ENCODE measurements around the gene CD46.
"Not testable (repeated sequence)": the region's sequence is repeated elsewhere in the genome, so short reads cannot be mapped to it uniquely, and the experiment has no call there.

CD46 gene

DNA sequence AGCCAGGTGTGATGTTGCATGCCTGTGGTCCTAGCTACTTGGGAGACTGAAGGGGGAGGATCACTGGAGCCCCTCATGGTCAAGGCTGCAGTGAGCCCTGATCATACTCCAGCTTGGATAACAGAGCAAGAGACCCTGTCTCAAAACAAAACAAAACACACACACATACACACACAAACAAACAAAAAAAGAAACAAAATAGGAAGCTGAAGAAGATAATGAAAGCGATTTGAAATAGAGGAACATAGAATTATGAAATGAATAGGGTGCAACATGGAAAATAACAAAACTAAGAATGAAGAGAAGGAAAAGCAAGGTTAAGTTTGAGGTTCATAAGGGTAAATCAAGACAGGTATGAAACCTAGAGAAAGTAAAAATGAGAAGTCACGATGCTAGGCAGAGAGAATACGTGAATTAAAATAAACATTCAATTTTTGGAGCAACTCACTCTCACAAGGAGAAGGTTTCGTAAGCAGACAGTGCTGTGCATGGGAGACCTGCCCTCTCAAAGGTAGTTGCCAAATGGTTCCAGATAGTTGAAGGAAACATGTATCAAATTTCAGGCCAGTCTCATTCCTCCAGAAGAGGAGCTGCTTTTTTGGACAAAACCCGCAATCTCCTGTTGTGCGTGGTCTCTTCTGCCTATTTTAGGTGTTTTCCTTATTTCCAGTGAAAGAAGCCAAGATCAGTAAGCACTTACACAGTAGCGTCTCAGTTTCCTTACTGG, 3.3 kb downstream of the CD46 start:
- in situ Hi-C loops (cut with HindIII; ENCODE audit: low pct_unique_long_range_greater_than_20kb, low sequenced_read_pairs), result no loop called here
- no peak for DNase-seq (ENCODE audit: low read depth in 1 of 2, low spot score in 1 of 2)
- TF ChIP-seq JUND (IDR thresholded peaks at IDR 0.05; ENCODE audit: low read depth), result no peak

DNA sequence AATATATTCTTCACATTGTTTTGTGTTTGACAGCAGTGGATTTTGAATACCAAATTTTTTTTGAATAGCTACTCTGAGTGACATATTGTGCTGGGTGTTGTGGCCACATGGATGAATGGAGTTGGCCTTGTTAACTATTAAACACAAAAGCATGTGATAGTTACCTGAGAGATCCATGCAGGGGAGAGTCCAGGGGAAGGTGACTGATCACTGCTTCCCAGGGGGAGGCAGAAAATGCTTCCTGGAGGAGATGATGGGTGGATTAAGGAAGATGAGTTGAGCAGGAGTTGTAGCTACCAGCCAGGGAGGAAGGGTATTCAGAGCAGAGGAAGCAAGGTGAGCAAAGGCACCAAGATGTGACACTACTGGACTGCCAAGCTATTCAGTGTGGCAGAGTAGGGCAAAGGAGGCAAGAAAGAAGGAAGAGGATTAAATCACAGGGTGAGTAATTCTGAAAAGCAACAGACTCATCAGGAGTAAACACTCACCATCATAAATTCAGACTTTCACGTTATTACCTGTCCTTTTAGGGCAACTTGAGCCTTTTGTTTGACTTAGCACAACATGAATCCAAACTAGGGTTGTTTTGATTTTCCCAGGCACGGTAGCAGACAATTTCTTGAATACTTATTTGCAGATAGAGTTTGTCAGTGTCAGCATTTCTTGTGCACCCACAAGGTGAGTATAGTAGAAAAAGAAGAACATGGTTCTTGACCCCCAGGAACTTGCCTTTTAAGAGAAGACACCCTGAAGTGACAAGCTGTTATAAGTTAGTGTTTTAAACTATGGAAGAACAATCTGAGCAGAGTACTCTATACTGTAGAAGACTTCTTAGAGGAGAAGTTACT, 4.2 kb downstream of the CD46 start:
- TF ChIP-seq JUND (IDR thresholded peaks at IDR 0.05; ENCODE audit: low read depth), result no peak
- in situ Hi-C loops (cut with HindIII; ENCODE audit: low pct_unique_long_range_greater_than_20kb, low sequenced_read_pairs), result no loop called here
- DNase-seq (ENCODE audit: low read depth in 1 of 2, low spot score in 1 of 2), result no peak

DNA sequence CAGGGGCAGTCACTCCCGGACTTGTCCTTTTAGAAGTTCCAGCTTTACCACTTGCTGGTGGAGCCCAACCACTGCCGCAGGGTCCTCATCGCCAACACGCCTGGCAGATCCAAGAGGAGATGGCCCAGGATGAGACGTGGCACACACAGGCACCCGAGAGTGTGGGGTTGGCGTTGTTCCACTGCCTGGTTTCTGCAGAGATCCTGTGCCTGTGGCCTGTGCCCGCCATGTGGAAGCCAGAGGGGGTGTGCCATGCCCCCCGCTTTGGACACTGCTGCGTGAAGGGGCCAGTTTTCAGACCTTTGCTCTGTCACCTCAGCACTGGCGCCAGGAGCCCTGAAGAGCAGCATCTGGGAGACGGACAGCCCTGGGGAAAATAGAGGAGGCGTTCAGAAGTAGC, 10.8 kb downstream of the CD46 start:
- TF ChIP-seq JUND (IDR thresholded peaks at IDR 0.05; ENCODE audit: low read depth), result no peak
- DNase-seq (ENCODE audit: low read depth in 1 of 2, low spot score in 1 of 2), result no peak
- in situ Hi-C loops (cut with HindIII; ENCODE audit: low pct_unique_long_range_greater_than_20kb, low sequenced_read_pairs), result no loop called here

DNA sequence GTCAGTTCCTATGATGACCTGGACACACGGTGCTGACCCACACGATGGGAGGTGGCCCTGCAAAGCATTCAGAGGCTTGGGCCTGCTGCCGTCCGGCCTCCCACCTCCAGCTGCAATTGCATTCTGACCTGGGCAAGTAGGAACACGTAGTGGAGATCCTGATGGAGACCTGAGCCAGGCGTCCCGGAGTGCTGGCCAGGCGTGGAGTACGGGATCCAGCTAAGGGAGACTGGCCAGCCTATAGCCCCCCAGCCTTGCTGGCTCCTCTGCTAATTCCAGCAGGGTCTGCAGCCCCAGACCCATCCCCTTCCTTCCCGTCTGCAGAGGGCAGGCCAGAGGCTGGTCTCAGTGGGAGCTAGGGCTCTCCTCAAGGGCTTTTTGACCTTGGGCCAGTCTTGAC, 11.2 kb downstream of the CD46 start:
- in situ Hi-C loops (cut with HindIII; ENCODE audit: low pct_unique_long_range_greater_than_20kb, low sequenced_read_pairs), result no loop called here
- DNase-seq (ENCODE audit: low read depth in 1 of 2, low spot score in 1 of 2), result no peak
- no peak for TF ChIP-seq JUND (IDR thresholded peaks at IDR 0.05; ENCODE audit: low read depth)

DNA sequence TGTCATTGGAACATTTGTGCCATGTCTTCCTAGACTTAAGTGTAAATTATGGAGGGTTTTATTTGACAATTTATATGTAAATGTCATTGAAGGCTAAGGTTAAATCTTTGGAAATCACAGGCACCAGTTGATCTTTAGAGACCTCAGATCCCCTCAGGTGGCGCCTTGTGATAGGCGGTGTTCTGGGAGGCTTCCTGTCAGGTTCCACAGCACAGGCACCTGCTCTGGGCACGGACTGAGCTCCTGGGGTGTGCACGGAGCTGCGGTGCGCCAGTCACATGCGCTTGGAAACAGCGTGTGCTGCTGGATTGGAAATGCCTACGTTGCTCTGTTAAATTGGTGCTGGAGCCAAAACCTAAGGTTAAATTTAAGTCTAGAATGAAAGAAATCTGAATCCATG, 12.1 kb downstream of the CD46 start:
- TF ChIP-seq JUND (IDR thresholded peaks at IDR 0.05; ENCODE audit: low read depth), result no peak
- in situ Hi-C loops (cut with HindIII; ENCODE audit: low pct_unique_long_range_greater_than_20kb, low sequenced_read_pairs), result no loop called here
- no peak for DNase-seq (ENCODE audit: low read depth in 1 of 2, low spot score in 1 of 2)

DNA sequence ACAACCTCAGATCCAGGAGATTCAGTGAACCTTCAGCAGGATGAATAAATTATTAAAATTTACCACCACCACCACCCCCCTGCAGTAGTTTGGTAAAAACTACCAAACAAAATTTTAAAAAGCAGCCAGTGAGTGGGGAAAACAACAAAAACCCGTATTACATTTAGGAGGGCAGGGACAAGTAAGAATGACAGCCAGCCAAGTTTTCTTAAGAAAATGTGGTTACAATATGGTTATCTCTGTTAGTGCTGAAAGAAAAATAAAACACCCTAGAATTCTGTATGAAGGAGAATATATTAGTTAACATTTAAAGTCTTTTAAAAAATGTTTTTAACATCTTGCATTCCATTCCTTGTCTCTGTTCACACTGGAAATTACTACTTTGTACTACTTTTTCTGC, 14.7 kb downstream of the CD46 start:
- no peak for DNase-seq (ENCODE audit: low read depth in 1 of 2, low spot score in 1 of 2)
- TF ChIP-seq JUND (IDR thresholded peaks at IDR 0.05; ENCODE audit: low read depth), result no peak
- in situ Hi-C loops (cut with HindIII; ENCODE audit: low pct_unique_long_range_greater_than_20kb, low sequenced_read_pairs), result no loop called here

DNA sequence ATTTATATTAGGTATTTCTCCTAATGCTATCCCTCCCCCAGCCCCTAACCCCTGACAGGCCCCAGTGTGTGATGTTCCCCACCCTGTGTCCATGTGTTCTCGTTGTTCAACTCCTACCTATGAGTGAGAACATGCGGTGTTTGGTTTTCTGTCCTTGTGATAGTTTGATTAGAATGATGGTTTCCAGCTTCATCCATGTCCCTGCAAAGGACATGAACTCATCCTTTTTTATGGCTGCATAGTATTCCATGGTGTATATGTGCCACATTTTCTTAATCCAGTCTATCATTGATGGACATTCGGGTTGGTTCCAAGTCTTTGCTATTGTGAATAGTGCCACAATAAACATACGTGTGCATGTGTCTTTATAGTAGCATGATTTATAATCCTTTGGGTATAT, 18.7 kb downstream of the CD46 start:
- in situ Hi-C loops (cut with HindIII; ENCODE audit: low pct_unique_long_range_greater_than_20kb, low sequenced_read_pairs); DNase-seq (ENCODE audit: low read depth in 1 of 2, low spot score in 1 of 2): not testable (repeated sequence)

DNA sequence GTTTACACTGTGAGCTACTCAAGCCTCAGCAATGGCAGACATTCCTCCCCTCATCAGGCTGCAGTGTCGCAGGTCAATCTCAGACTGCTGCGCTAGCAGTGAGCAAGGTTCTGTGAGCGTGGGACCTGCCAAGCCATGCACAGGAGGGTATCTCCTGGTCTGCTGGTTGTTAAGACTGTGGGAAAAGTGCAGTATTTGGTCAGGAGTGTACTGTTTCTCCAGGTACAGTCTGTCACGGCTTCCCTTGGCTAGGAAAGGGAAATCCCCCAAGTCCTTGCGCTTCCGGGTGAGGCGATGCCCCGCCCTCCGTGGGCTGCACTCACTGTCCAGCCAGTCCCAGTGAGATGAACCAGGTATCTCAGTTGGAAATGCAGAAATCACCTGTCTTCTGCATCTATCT, 24.2 kb downstream of the CD46 start:
- DNase-seq (ENCODE audit: low read depth in 1 of 2, low spot score in 1 of 2); in situ Hi-C loops (cut with HindIII; ENCODE audit: low pct_unique_long_range_greater_than_20kb, low sequenced_read_pairs): not testable (repeated sequence)

DNA sequence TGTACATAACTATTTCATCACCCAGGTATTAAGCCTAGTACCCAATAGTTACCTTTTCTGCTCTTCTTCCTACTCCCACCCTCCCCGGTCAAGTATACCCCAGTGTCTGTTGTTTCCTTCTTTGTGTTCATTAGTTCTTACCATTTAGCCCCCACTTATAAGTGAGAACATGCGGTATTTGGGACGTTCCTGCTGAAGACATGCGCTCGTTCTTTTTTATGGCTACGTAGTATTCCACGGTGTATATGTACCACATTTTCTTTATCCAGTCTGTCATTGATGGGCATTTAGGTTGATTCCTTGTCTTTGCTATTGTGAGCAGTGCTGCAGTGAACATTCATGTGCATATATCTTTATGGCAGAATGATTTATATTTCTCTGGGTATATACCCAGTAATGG, 25.6 kb downstream of the CD46 start:
- DNase-seq (ENCODE audit: low read depth in 1 of 2, low spot score in 1 of 2); in situ Hi-C loops (cut with HindIII; ENCODE audit: low pct_unique_long_range_greater_than_20kb, low sequenced_read_pairs): not testable (repeated sequence)

DNA sequence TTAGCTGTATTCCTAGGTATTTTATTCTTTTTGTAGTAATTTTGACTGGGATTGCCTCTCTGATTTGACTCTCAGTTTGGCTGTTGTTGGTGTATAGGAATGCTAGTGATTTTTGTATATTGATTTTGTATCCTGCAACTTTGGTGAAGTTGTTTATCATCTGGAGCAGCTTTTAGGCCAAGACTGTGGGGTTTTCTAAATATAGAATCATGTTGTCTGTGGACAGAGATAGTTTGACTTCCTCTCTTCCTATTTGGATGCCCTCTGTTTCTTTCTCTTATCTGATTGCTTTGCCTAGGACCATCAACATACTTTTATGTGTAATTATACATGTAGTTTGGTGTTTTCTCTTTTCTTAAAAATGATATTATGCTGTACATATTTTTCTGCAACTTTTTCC, 27.2 kb downstream of the CD46 start:
- DNase-seq (ENCODE audit: low read depth in 1 of 2, low spot score in 1 of 2), result no peak
- in situ Hi-C loops (cut with HindIII; ENCODE audit: low pct_unique_long_range_greater_than_20kb, low sequenced_read_pairs), result no loop called here
- no peak for TF ChIP-seq JUND (IDR thresholded peaks at IDR 0.05; ENCODE audit: low read depth)

DNA sequence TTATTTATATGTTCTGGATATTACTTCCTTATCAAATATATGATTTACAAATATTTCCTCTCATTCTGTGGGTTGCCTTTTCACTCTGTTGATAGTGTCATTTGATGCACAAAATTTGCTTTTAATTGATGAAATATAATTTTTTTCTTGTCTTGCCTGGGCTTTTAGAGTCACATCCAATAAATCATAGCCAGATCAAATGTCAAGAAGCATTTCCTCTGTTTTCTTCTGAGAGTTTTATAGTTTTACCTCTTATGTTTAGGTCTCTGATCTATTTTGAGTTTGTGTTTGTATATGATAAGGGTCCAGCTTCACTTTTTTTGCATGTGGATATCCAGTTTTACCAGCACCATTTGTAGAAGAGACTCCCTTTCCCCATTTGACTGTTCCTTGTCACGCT, 29.5 kb downstream of the CD46 start:
- no peak for DNase-seq (ENCODE audit: low read depth in 1 of 2, low spot score in 1 of 2)
- in situ Hi-C loops (cut with HindIII; ENCODE audit: low pct_unique_long_range_greater_than_20kb, low sequenced_read_pairs), result no loop called here
- no peak for TF ChIP-seq JUND (IDR thresholded peaks at IDR 0.05; ENCODE audit: low read depth)

DNA sequence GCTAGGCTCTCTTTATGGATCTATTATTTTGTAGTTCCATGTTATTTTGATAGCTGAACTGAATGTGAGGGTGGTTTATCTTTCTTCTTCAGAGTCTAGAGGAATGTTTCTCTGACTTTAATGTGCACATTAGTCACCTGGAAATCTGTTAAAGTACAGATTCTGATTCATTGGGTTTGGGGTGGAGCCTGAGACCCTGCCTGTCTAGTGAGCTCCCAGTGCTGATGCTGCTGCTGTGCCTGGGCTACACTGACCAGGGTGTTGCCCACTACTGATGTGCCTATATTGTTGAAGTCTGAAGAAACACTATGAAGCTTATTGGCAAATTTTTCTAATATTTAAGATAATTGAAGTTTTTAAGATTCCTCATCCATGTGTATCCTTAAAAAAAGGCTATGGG, 35.9 kb downstream of the CD46 start:
- no peak for DNase-seq (ENCODE audit: low read depth in 1 of 2, low spot score in 1 of 2)
- TF ChIP-seq JUND (IDR thresholded peaks at IDR 0.05; ENCODE audit: low read depth), result no peak
- in situ Hi-C loops (cut with HindIII; ENCODE audit: low pct_unique_long_range_greater_than_20kb, low sequenced_read_pairs), result no loop called here

DNA sequence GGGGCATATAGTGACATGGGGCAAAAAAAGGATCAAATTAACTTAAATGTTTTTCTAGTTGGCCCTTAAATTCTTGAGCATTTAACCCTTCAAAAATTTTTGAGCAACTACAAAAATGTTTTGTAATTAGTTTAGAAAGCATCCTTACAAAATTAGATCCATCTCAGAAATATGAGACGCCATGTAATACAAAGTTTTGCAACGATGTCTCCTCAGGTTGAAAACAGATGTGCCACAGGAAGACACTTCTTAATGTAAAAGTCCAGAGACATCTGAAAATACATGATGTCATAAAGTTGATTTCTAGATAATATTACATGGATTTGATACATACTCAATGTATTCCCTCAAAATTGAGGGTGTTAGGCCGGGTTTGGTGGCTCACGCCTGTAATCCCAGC, 37.5 kb downstream of the CD46 start:
- DNase-seq (ENCODE audit: low read depth in 1 of 2, low spot score in 1 of 2), result no peak
- no peak for TF ChIP-seq JUND (IDR thresholded peaks at IDR 0.05; ENCODE audit: low read depth)
- in situ Hi-C loops (cut with HindIII; ENCODE audit: low pct_unique_long_range_greater_than_20kb, low sequenced_read_pairs), result no loop called here
